HG03064 (cell line): ENCODE results near the gene RHBDL1.
"Not testable (repeated sequence)": the region's sequence is repeated elsewhere in the genome, so short reads cannot be mapped to it uniquely, and the experiment has no call there.

ENCODE experiments used
- ATAC-seq: cut with Tn5 transposase; IDR thresholded peaks from one replicate; pipeline ENCODE4 v1.9.1; 2021; ENCODE audit warnings: low read depth; ENCODE audit not compliant: unreplicated experiment

Gene RHBDL1

GRCh38 chr16:704047-704446, 28.6 kb downstream of the RHBDL1 start:
- ATAC-seq, result no peak

- no peak for ATAC-seq
Measured at GRCh38 chr16:704552-705380, 29.3 kb downstream of the RHBDL1 start.

GRCh38 chr16:705431-706188, 30.1 kb downstream of the RHBDL1 start, which contains the start of gene FBXL16:
TSS of gene FBXL16 (minus strand) at chr16:705801. CDS start at chr16:697405, 8,396 bp downstream.
- no peak for ATAC-seq

- no peak for ATAC-seq
Measured at GRCh38 chr16:706189-707061, 31.0 kb downstream of the RHBDL1 start.

GRCh38 chr16:707062-707538, 31.6 kb downstream of the RHBDL1 start:
- ATAC-seq, result no peak

- no peak for ATAC-seq
Measured at GRCh38 chr16:708019-708418, 32.5 kb downstream of the RHBDL1 start.

- no peak for ATAC-seq
Measured at GRCh38 chr16:708959-709358, 33.5 kb downstream of the RHBDL1 start.

GRCh38 chr16:709566-710499, 34.4 kb downstream of the RHBDL1 start:
- ATAC-seq, result no peak

GRCh38 chr16:710500-711075, 35.1 kb downstream of the RHBDL1 start:
- no peak for ATAC-seq

- ATAC-seq, result no peak
Measured at GRCh38 chr16:711084-711483, 35.6 kb downstream of the RHBDL1 start.

GRCh38 chr16:711548-712320, 36.3 kb downstream of the RHBDL1 start:
- ATAC-seq, result no peak

GRCh38 chr16:712740-713250, 37.3 kb downstream of the RHBDL1 start:
- not testable (repeated sequence) for ATAC-seq

- no peak for ATAC-seq
Measured at GRCh38 chr16:714079-714478, 38.6 kb downstream of the RHBDL1 start.

- peak; percentile 59 for ATAC-seq
Measured at GRCh38 chr16:714558-715476, 39.3 kb downstream of the RHBDL1 start, which contains the start of gene METRN. TSS of gene METRN (plus strand) at chr16:715118. CDS start at chr16:715290, 172 bp downstream.

- ATAC-seq, result peak; percentile 12
Measured at GRCh38 chr16:715477-716199, 40.2 kb downstream of the RHBDL1 start.

- no peak for ATAC-seq
Measured at GRCh38 chr16:716200-716568, 40.7 kb downstream of the RHBDL1 start.
